RWPE2 (cell line): ENCODE measurements around the gene MYO5A.

ENCODE experiments used
- ATAC-seq: fragments of 200-7000 bp; cut with Tn5 transposase; 3 replicates; pipeline ENCODE4 v1.9.1; 2021; ENCODE audit warnings: low read depth
- DNase-seq: peaks from one replicate; pipeline ENCODE4 v3.0.0-alpha.2; 2020; ENCODE audit warnings: low spot score
- H3K27ac ChIP-seq: fragments of 450-650 bp; 2 replicates; pipeline ENCODE4 v1.5.1; 2017; ENCODE audit warnings: mild to moderate bottlenecking; ENCODE audit not compliant: poor library complexity, severe bottlenecking
- H3K27me3 ChIP-seq: fragments of 250-450 bp; sonication (Bioruptor Pico); 2 replicates; pipeline ENCODE4 v1.5.1; 2021; ENCODE audit warnings: mild to moderate bottlenecking, moderate library complexity; ENCODE audit not compliant: insufficient read depth, poor library complexity, severe bottlenecking
- H3K36me3 ChIP-seq: fragments of 250-450 bp; sonication (Bioruptor Pico); 2 replicates; pipeline ENCODE4 v1.5.1; 2020; ENCODE audit warnings: low read depth, mild to moderate bottlenecking, moderate library complexity
- H3K4me1 ChIP-seq: fragments of 250-450 bp; sonication (Bioruptor Pico); 2 replicates; pipeline ENCODE4 v1.5.1; 2021; ENCODE audit warnings: mild to moderate bottlenecking, moderate library complexity; ENCODE audit not compliant: insufficient read depth, poor library complexity, severe bottlenecking
- H3K4me3 ChIP-seq: fragments of 250-450 bp; sonication (Bioruptor Pico); 2 replicates; pipeline ENCODE4 v1.5.1; 2021; ENCODE audit warnings: mild to moderate bottlenecking, moderate library complexity; ENCODE audit not compliant: severe bottlenecking
- H3K9me3 ChIP-seq: fragments of 250-450 bp; sonication (Bioruptor Pico); 2 replicates; pipeline ENCODE4 v1.5.1; 2021; ENCODE audit warnings: mild to moderate bottlenecking, moderate library complexity; ENCODE audit not compliant: severe bottlenecking
- CTCF ChIP-seq: fragments of 450-650 bp; IDR thresholded peaks from one replicate; pipeline ENCODE4 v1.5.1; 2017; ENCODE audit warnings: mild to moderate bottlenecking, moderate library complexity; ENCODE audit not compliant: poor library complexity, severe bottlenecking

MYO5A gene

DNA sequence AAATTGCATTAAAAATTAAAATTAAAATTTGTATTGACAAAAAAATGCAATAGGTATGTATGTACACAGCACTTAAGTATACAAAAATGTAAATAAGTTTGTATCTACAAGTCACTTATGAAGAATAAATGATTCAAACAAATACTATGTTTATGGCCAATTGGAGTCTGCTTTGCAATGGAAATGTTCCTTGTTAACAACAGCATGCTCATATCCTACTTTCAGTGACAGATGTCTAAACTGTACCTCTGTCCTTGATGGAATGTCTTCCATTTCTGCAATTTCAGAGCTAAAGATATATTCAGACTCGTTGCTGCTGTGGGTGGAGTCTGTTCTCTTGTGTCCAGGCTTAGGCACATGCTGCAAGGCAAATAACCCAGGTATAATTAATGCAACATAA lies 169.0 kb downstream of the MYO5A start:
- Histone ChIP-seq H3K9me3 (no peaks in the 10 kb centered on the region), H3K4me3 (no peak overlapping the region), H3K27ac (no peak overlapping the region), H3K27me3 (no peaks in the 10 kb centered on the region), H3K4me1 (no peaks in the 10 kb centered on the region), H3K36me3 (peaks cover 21% of the 10 kb centered on the region)
- TF ChIP-seq CTCF = no peak
- no peak for ATAC-seq
- no peak for DNase-seq

DNA sequence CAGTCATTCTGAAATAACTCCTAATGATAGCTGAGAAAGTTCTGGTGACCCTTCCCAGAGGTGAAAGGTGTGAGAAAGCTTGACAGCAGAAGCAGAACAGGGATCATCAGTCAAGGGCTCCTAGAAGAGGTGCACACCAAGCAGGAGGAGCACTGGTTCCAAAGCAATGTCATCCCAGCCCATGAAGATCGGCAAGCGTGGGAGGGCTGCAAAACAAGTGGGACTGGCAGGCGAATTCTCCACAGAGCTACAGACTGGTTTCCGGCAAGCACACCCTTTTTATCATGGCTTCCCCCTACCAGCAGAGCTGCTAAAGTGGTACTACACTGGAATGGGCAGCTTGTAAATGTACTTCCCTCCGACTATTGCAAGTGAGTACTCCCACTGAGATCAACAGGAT lies 170.7 kb downstream of the MYO5A start:
- no peak for ATAC-seq
- no peak for DNase-seq
- no peaks in the 10 kb centered on the region for H3K4me1 ChIP-seq
- H3K4me3 ChIP-seq = no peak overlapping the region
- no peaks in the 10 kb centered on the region for H3K27me3 ChIP-seq
- TF ChIP-seq CTCF = no peak
- H3K27ac ChIP-seq = no peak overlapping the region
- H3K36me3 ChIP-seq = peaks cover 19% of the 10 kb centered on the region
- H3K9me3 ChIP-seq = no peaks in the 10 kb centered on the region

GRCh38 chr15:52352086-52352485 lies 176.6 kb downstream of the MYO5A start:
- no peak for ATAC-seq
- Histone ChIP-seq H3K4me3 (no peak overlapping the region), H3K27me3 (no peaks in the 10 kb centered on the region), H3K9me3 (no peaks in the 10 kb centered on the region), H3K27ac (no peak overlapping the region), H3K36me3 (peaks cover 28% of the 10 kb centered on the region), H3K4me1 (no peaks in the 10 kb centered on the region)
- no peak for TF ChIP-seq CTCF
- DNase-seq = no peak

- no peaks in the 10 kb centered on the region for H3K9me3 ChIP-seq
- H3K27ac ChIP-seq = no peak overlapping the region
- H3K4me3 ChIP-seq = no peak overlapping the region
- H3K36me3 ChIP-seq = peaks cover 29% of the 10 kb centered on the region
- ATAC-seq (no peak; the same call in 2 of the 3 replicates), DNase-seq (no peak)
- H3K27me3 ChIP-seq = no peaks in the 10 kb centered on the region
- TF ChIP-seq CTCF = no peak
- H3K4me1 ChIP-seq = no peaks in the 10 kb centered on the region
Observed at GRCh38 chr15:52351206-52351908, 177.3 kb downstream of the MYO5A start.

- no peak for ATAC-seq
- Histone ChIP-seq H3K36me3 (peaks cover 37% of the 10 kb centered on the region), H3K4me1 (no peaks in the 10 kb centered on the region), H3K9me3 (no peaks in the 10 kb centered on the region), H3K27ac (no peak overlapping the region), H3K4me3 (no peak overlapping the region), H3K27me3 (no peaks in the 10 kb centered on the region)
- DNase-seq = no peak
- no peak for TF ChIP-seq CTCF
Observed at GRCh38 chr15:52350423-52350822, 178.3 kb downstream of the MYO5A start.
